Vagina (tissue), 2 donors: ENCODE results near the gene STX1B.

Experiments used
- CTCF ChIP-seq, 3 experiments: fragments of 450-650 bp in 2 of 3; fragments of 200-600 bp in 1 of 3; sonication (generic) in 1 of 3; IDR thresholded peaks; one replicate each; pipeline ENCODE4 v1.5.1; 2017 to 2019; ENCODE audit warnings: antibody characterized with exemption in 3 of 3, mild to moderate bottlenecking in 2 of 3, moderate library complexity in 2 of 3
- POLR2A ChIP-seq, 2 donors: fragments of 450-650 bp; IDR thresholded peaks; one replicate each; pipeline ENCODE4 v1.6.1; 2017; ENCODE audit warnings: antibody characterized with exemption in 2 of 2, mild to moderate bottlenecking in 2 of 2, moderate library complexity in 2 of 2
- POLR2AphosphoS5 ChIP-seq, 2 donors: sonication (generic); formaldehyde crosslinking; IDR thresholded peaks; one replicate each; pipeline ENCODE4 v1.9.0; 2017; ENCODE audit warnings: antibody characterized with exemption in 2 of 2, mild to moderate bottlenecking in 2 of 2, low read depth in 1 of 2; ENCODE audit not compliant: insufficient read depth in 1 of 2

DNA sequence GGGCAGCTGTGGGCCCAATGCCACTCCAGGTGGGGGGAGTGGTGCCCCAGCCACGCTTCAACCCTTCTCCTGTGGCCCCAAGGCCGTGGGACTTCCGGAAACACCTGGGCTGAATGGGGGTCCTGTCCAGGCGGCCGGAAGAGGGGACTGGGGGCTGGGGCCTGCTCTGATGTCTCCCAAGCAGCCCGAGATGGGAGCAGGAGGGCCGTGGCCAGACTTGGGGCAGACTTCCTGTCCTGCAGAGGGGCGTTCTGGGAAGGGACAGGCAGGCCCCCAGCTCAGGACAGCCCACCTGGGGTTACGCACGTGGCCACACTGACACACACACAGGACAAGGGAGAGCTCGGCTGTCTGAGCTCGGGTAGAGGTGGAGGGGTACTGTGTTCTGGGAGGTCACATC, 20.3 kb downstream of the STX1B start:
- TF ChIP-seq CTCF (IDR thresholded peaks at IDR 0.05) (no peak), POLR2AphosphoS5 (IDR thresholded peaks at IDR 0.05; ENCODE audit: insufficient read depth in 1 of 2, low read depth in 1 of 2) (no peak), POLR2A (IDR thresholded peaks at IDR 0.05) (no peak)
